GM03348 (cell line): ENCODE measurements around the gene CYS1.

Experiments used
- DNase-seq: peaks from one replicate; pipeline ENCODE4 v3.0.0; 2012; ENCODE audit warnings: low spot score

Gene CYS1

GRCh38 chr2:10071595-10071994, 8.6 kb downstream of the CYS1 start:
- DNase-seq, result no peak

- DNase-seq, result no peak
Measured at GRCh38 chr2:10071176-10071575, 9.0 kb downstream of the CYS1 start.

- no peak for DNase-seq
Measured at GRCh38 chr2:10067881-10068280, 12.3 kb downstream of the CYS1 start.

GRCh38 chr2:10067330-10067729, 12.9 kb downstream of the CYS1 start:
- no peak for DNase-seq

- DNase-seq, result no peak
Measured at GRCh38 chr2:10065773-10066055, 14.5 kb downstream of the CYS1 start.

- DNase-seq, result no peak
Measured at GRCh38 chr2:10064932-10065772, 15.1 kb downstream of the CYS1 start.

GRCh38 chr2:10063566-10063965, 16.6 kb downstream of the CYS1 start:
- no peak for DNase-seq

GRCh38 chr2:10062931-10063365, 17.3 kb downstream of the CYS1 start:
- no peak for DNase-seq

GRCh38 chr2:10061221-10061925, 18.8 kb downstream of the CYS1 start:
- no peak for DNase-seq

GRCh38 chr2:10059552-10060335, 20.5 kb downstream of the CYS1 start:
- DNase-seq, result no peak

GRCh38 chr2:10059016-10059351, 21.2 kb downstream of the CYS1 start:
- DNase-seq, result no peak

GRCh38 chr2:10058251-10059015, 21.8 kb downstream of the CYS1 start:
- no peak for DNase-seq

GRCh38 chr2:10057231-10058107, 22.7 kb downstream of the CYS1 start:
- DNase-seq, result peak; percentile 85

GRCh38 chr2:10056439-10056838, 23.8 kb downstream of the CYS1 start:
- no peak for DNase-seq

- DNase-seq, result no peak
Measured at GRCh38 chr2:10054976-10055375, 25.2 kb downstream of the CYS1 start.

- DNase-seq, result no peak
Measured at GRCh38 chr2:10054424-10054823, 25.8 kb downstream of the CYS1 start.

- DNase-seq, result no peak
Measured at GRCh38 chr2:10053351-10053750, 26.9 kb downstream of the CYS1 start.

GRCh38 chr2:10052216-10052615, 28.0 kb downstream of the CYS1 start:
- DNase-seq, result no peak

- DNase-seq, result peak; percentile 74
Measured at GRCh38 chr2:10048501-10049171, 31.6 kb downstream of the CYS1 start.

- DNase-seq, result no peak
Measured at GRCh38 chr2:10047616-10048500, 32.4 kb downstream of the CYS1 start.
